C4-2B (cell line): Measurements from ENCODE around the gene CELSR1.

Experiments
- CTCF ChIP-seq: fragments of 450-650 bp; conservative IDR thresholded peaks from 2 replicates; pipeline ENCODE4 v1.5.1; 2017; ENCODE audit warnings: mild to moderate bottlenecking
- ZFX ChIP-seq: fragments of 450-650 bp; IDR thresholded peaks from 2 replicates; pipeline ENCODE4 v1.6.1; 2017

- TF ChIP-seq CTCF, result no peak
- no peak for TF ChIP-seq ZFX
Measured at GRCh38 chr22:46353483-46354105, 183.8 kb downstream of the CELSR1 start.
